Measurements from ENCODE around the gene DCUN1D2.

GRCh38 chr13:113412440-113412839, 78.1 kb downstream of the DCUN1D2 start:
- no peak for TF ChIP-seq CTCF (conservative IDR thresholded peaks at IDR 0.05; ENCODE audit: low read depth, low read length)
- TF ChIP-seq EZH2 (IDR thresholded peaks at IDR 0.05; ENCODE audit: borderline replicate concordance, low read depth, low read length, poor library complexity, severe bottlenecking): no peak
